Measurements from ENCODE around the gene RAD18. TPM values are rescaled to one million over a fixed set of nuclear protein-coding genes. Genes with fewer than 3 reads are reported as not detected.

Gene RAD18
- polyA plus RNA-seq, 1 donor from 2014 or later = 4.7 TPM

GRCh38 chr3:8865697-8866096 is 97.6 kb downstream of the RAD18 start:
- TF ChIP-seq EP300 (conservative IDR thresholded peaks at IDR 0.05; ENCODE audit: poor library complexity, severe bottlenecking) = no peak
- TF ChIP-seq REST (IDR thresholded peaks at IDR 0.05; ENCODE audit: borderline replicate concordance) = no peak
- no peak for TF ChIP-seq RAD21 (conservative IDR thresholded peaks at IDR 0.05)
- TF ChIP-seq POLR2AphosphoS5 (IDR thresholded peaks at IDR 0.05) = no peak
- no peak for TF ChIP-seq SMC3 (conservative IDR thresholded peaks at IDR 0.05; ENCODE audit: poor library complexity)
- TF ChIP-seq CTCF (IDR thresholded peaks at IDR 0.05; ENCODE audit: poor library complexity, severe bottlenecking) = no peak
- no peak for TF ChIP-seq MXI1 (conservative IDR thresholded peaks at IDR 0.05; ENCODE audit: poor library complexity, severe bottlenecking)
- no peak for TF ChIP-seq EZH2 (IDR thresholded peaks at IDR 0.05; ENCODE audit: borderline replicate concordance, insufficient read depth, low read length, poor library complexity, severe bottlenecking)
- TF ChIP-seq TAF1 (IDR thresholded peaks at IDR 0.05; ENCODE audit: low read depth) = no peak
- Histone ChIP-seq H3F3A (ENCODE audit: insufficient read depth, low read length, poor library complexity, severe bottlenecking) (no peaks in the 10 kb centered on the region), H3K4me2 (ENCODE audit: low read length) (no peak overlapping the region)

GRCh38 chr3:8864402-8865350 is 98.6 kb downstream of the RAD18 start:
- Histone ChIP-seq H3K4me2 (ENCODE audit: low read length) (no peak overlapping the region), H3F3A (ENCODE audit: insufficient read depth, low read length, poor library complexity, severe bottlenecking) (no peaks in the 10 kb centered on the region), H3K4me3 (ENCODE audit: low read length) (no peak overlapping the region), H3K9ac (ENCODE audit: low read length) (no peak overlapping the region), H3K9me2 (ENCODE audit: insufficient read depth, low read length) (no peaks in the 10 kb centered on the region), H2AFZ (ENCODE audit: low read depth, low read length) (no peak overlapping the region), H3K27me3 (ENCODE audit: insufficient read depth, low read depth, low read length) (no peaks in the 10 kb centered on the region), H3K36me3 (ENCODE audit: insufficient read depth, low read length) (no peaks in the 10 kb centered on the region), H4K20me1 (ENCODE audit: insufficient read depth) (no peaks in the 10 kb centered on the region), H3K79me2 (replicated peaks; ENCODE audit: insufficient read depth, low read length) (no peaks in the 10 kb centered on the region), H3K27ac (ENCODE audit: low read length) (no peak overlapping the region), H3K9me3 (ENCODE audit: low read length) (no peaks in the 10 kb centered on the region)
- TF ChIP-seq RAD21 (conservative IDR thresholded peaks at IDR 0.05) = no peak
- no peak for TF ChIP-seq POLR2AphosphoS5 (IDR thresholded peaks at IDR 0.05)
- no peak for TF ChIP-seq SMC3 (conservative IDR thresholded peaks at IDR 0.05; ENCODE audit: poor library complexity)
- no peak for TF ChIP-seq EZH2 (IDR thresholded peaks at IDR 0.05; ENCODE audit: borderline replicate concordance, insufficient read depth, low read length, poor library complexity, severe bottlenecking)
- no peak for TF ChIP-seq TAF1 (IDR thresholded peaks at IDR 0.05; ENCODE audit: low read depth)
- no peak for TF ChIP-seq CTCF (IDR thresholded peaks at IDR 0.05; ENCODE audit: poor library complexity, severe bottlenecking)
- TF ChIP-seq MXI1 (conservative IDR thresholded peaks at IDR 0.05; ENCODE audit: poor library complexity, severe bottlenecking) = no peak
- TF ChIP-seq REST (IDR thresholded peaks at IDR 0.05; ENCODE audit: borderline replicate concordance) = no peak
- TF ChIP-seq EP300 (conservative IDR thresholded peaks at IDR 0.05; ENCODE audit: poor library complexity, severe bottlenecking) = no peak

More at GRCh38 chr3:8865697-8866096, 97.6 kb downstream of the RAD18 start:
- H3K36me3 ChIP-seq (ENCODE audit: insufficient read depth, low read length) = no peaks in the 10 kb centered on the region
- H3K79me2 ChIP-seq (replicated peaks; ENCODE audit: insufficient read depth, low read length) = no peaks in the 10 kb centered on the region
- H3K4me3 ChIP-seq (ENCODE audit: low read length) = no peak overlapping the region
- no peak overlapping the region for H3K27ac ChIP-seq (ENCODE audit: low read length)
- H3K9me3 ChIP-seq (ENCODE audit: low read length) = no peaks in the 10 kb centered on the region
- H3K27me3 ChIP-seq (ENCODE audit: insufficient read depth, low read depth, low read length) = no peaks in the 10 kb centered on the region
- no peak overlapping the region for H2AFZ ChIP-seq (ENCODE audit: low read depth, low read length)
- H3K9me2 ChIP-seq (ENCODE audit: insufficient read depth, low read length) = no peaks in the 10 kb centered on the region
- no peaks in the 10 kb centered on the region for H4K20me1 ChIP-seq (ENCODE audit: insufficient read depth)
- no peak overlapping the region for H3K9ac ChIP-seq (ENCODE audit: low read length)
